ENCODE data around the gene SLC6A5. TPM values are rescaled to one million over a fixed set of nuclear protein-coding genes. Genes with fewer than 3 reads are reported as not detected.

Gene SLC6A5
- polyA plus RNA-seq, 1 of the 3 experiments (the other 2 are of a cell fraction): not detected

DNA sequence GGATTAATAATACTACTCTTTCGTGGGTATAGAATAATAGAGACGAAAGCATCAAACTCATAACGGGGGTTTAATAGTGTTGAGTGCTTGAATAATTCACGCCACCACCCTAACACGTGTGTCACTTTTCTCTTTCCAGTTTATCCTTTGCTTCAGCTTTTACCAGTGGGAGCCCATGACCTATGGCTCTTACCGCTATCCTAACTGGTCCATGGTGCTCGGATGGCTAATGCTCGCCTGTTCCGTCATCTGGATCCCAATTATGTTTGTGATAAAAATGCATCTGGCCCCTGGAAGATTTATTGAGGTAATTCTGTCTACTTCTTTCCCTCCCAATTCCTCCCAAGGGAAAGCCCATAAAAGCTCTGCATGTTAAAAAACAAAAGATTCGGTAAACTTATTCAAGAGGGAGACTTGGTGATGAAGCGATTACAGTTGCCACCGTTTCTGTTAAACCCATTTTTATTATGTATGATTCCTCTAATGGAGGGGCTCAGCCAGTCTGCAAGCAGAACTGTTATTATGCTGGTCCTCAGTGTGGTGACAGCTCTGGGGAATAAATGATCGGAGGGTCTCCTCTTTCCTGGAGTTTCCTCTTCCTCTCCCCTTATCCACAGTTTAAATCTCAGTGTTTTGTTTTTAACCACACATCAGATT lies 52.9 kb downstream of the SLC6A5 start (continued):
- TF ChIP-seq, protein P1, sequence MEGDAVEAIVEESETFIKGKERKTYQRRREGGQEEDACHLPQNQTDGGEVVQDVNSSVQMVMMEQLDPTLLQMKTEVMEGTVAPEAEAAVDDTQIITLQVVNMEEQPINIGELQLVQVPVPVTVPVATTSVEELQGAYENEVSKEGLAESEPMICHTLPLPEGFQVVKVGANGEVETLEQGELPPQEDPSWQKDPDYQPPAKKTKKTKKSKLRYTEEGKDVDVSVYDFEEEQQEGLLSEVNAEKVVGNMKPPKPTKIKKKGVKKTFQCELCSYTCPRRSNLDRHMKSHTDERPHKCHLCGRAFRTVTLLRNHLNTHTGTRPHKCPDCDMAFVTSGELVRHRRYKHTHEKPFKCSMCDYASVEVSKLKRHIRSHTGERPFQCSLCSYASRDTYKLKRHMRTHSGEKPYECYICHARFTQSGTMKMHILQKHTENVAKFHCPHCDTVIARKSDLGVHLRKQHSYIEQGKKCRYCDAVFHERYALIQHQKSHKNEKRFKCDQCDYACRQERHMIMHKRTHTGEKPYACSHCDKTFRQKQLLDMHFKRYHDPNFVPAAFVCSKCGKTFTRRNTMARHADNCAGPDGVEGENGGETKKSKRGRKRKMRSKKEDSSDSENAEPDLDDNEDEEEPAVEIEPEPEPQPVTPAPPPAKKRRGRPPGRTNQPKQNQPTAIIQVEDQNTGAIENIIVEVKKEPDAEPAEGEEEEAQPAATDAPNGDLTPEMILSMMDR (IDR thresholded peaks at IDR 0.05): no peak

DNA sequence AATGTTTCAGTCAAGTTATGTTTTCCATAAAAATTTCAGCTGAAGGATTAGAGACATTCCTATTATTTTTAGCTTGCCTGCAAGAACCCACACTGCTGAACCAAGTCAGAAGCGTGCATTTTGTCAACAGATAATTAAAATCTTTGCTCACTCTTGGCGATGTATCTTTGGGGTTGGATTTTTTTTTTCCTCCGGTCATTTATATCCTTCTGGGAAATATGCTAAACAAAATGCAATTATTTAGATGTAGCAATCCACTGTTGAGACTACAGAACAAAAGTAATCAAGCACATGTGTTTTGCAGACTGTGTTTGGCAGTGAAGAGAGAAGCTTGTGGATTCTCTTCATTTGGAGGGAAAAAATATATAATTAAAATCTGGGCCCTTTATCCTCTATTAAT lies 54.6 kb downstream of the SLC6A5 start:
- Histone ChIP-seq H3K9me2 (no peaks in the 10 kb centered on the region), H3K79me2 (ENCODE audit: insufficient read depth) (no peaks in the 10 kb centered on the region), H3K27me3 (ENCODE audit: insufficient read depth) (no peaks in the 10 kb centered on the region), H3K4me3 (ENCODE audit: low read depth in 2 of 2, low read length in 1 of 2) (no peak overlapping the region), H2AFZ (ENCODE audit: low read depth) (no peak overlapping the region), H3K27ac (ENCODE audit: low read depth in 2 of 2, low read length in 1 of 2) (no peak overlapping the region; a peak in 1 of 4 replicates), H3K9me3 (no peaks in the 10 kb centered on the region), H3K4me2 (no peak overlapping the region), H3K9ac (no peak overlapping the region), H3K36me3 (replicated peaks in 1 of 2; ENCODE audit: control insufficient read depth in 1 of 2, insufficient read depth in 2 of 2, low read length in 1 of 2) (no peaks in the 10 kb centered on the region), H3F3A (replicated peaks; ENCODE audit: insufficient read depth) (no peaks in the 10 kb centered on the region), H3K4me1 (ENCODE audit: control insufficient read depth in 1 of 2, insufficient read depth in 2 of 2, low read depth in 1 of 2, low read length in 1 of 2) (peaks cover 0 to 19% of the 10 kb centered on the region in 2 experiments; a peak in 1 of 4 replicates), H4K20me1 (ENCODE audit: insufficient read depth) (no peaks in the 10 kb centered on the region)
- WGBS (ENCODE audit: low lambda C conversion rate): 23% methylated on average over 3 of the region's 3 CpGs
- TF ChIP-seq, protein P2, sequence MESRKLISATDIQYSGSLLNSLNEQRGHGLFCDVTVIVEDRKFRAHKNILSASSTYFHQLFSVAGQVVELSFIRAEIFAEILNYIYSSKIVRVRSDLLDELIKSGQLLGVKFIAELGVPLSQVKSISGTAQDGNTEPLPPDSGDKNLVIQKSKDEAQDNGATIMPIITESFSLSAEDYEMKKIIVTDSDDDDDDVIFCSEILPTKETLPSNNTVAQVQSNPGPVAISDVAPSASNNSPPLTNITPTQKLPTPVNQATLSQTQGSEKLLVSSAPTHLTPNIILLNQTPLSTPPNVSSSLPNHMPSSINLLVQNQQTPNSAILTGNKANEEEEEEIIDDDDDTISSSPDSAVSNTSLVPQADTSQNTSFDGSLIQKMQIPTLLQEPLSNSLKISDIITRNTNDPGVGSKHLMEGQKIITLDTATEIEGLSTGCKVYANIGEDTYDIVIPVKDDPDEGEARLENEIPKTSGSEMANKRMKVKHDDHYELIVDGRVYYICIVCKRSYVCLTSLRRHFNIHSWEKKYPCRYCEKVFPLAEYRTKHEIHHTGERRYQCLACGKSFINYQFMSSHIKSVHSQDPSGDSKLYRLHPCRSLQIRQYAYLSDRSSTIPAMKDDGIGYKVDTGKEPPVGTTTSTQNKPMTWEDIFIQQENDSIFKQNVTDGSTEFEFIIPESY (IDR thresholded peaks at IDR 0.05; ENCODE audit: borderline replicate concordance, low read depth): no peak
- TF ChIP-seq MXI1 (IDR thresholded peaks at IDR 0.05; ENCODE audit: low read depth, low read length): no peak
- no peak for TF ChIP-seq MEF2A (IDR thresholded peaks at IDR 0.05; ENCODE audit: borderline replicate concordance, low read depth)
- no peak for TF ChIP-seq EZH2phosphoT487 (IDR thresholded peaks at IDR 0.05; ENCODE audit: borderline replicate concordance, low read depth)
- no peak for TF ChIP-seq YY1 (IDR thresholded peaks at IDR 0.05; ENCODE audit: low read depth)
- TF ChIP-seq, protein P3, sequence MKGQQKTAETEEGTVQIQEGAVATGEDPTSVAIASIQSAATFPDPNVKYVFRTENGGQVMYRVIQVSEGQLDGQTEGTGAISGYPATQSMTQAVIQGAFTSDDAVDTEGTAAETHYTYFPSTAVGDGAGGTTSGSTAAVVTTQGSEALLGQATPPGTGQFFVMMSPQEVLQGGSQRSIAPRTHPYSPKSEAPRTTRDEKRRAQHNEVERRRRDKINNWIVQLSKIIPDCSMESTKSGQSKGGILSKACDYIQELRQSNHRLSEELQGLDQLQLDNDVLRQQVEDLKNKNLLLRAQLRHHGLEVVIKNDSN (IDR thresholded peaks at IDR 0.05; ENCODE audit: borderline replicate concordance, low read depth): no peak
- TF ChIP-seq NRF1 (IDR thresholded peaks at IDR 0.05; ENCODE audit: low read depth, low read length): no peak
- ChIA-PET POLR2A (no interaction called here), CTCF (interaction anchor here (0.8 to 2.1 kb wide), 6 partner anchors 10 to 1499 kb away, joined by 3 to 13 read pairs (median 4); partner anchors contain the start of gene NELL1)
- no peak for DNase-seq

DNA sequence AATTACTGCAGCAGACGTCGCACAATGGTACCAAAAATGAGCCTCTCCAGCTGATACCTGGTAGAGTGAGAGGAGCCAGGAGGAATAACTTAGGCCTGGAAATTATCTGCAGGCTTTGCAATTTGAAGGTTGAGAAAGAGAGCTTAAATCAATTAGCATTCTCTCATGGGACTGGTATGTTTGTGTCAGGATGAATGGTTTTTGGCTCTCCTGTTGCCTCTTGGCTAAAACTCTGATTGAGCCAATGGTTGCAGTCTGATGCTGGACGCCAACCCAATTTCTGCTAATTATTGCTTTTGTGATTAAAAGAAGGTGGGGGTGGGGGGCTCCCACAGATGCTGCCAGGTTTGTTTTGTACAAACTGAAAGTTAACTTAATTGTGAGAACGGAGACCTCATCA lies 57.5 kb downstream of the SLC6A5 start:
- CTCF ChIA-PET: interaction anchor here (0.5 to 2.2 kb wide), 7 partner anchors 8 to 1662 kb away, joined by 3 to 23 read pairs (median 4); partner anchors contain the start of gene NELL1
- no peaks in the 10 kb centered on the region for H3K9me3 ChIP-seq
- no peak overlapping the region for H3K4me3 ChIP-seq (ENCODE audit: low read depth in 2 of 2, low read length in 1 of 2)
- H3K4me1 ChIP-seq (ENCODE audit: control insufficient read depth in 1 of 2, insufficient read depth in 2 of 2, low read depth in 1 of 2, low read length in 1 of 2): peaks cover 0 to 19% of the 10 kb centered on the region in 2 experiments; a peak in 1 of 4 replicates
- no peaks in the 10 kb centered on the region for H3K9me2 ChIP-seq
- H3K79me2 ChIP-seq (ENCODE audit: insufficient read depth): no peaks in the 10 kb centered on the region
- no peak overlapping the region for H3K9ac ChIP-seq
- no peaks in the 10 kb centered on the region for H4K20me1 ChIP-seq (ENCODE audit: insufficient read depth)
- H3F3A ChIP-seq (replicated peaks; ENCODE audit: insufficient read depth): no peaks in the 10 kb centered on the region
- H3K36me3 ChIP-seq (replicated peaks in 1 of 2; ENCODE audit: control insufficient read depth in 1 of 2, insufficient read depth in 2 of 2, low read length in 1 of 2): no peaks in the 10 kb centered on the region
- no peak for DNase-seq
- no peak overlapping the region for H3K4me2 ChIP-seq
- POLR2A ChIA-PET: no interaction called here
- no peak overlapping the region for H2AFZ ChIP-seq (ENCODE audit: low read depth)
- 61% methylated on average over 4 of the region's 4 CpGs for WGBS (ENCODE audit: low lambda C conversion rate)
- no peak overlapping the region; a peak in 1 of 4 replicates for H3K27ac ChIP-seq (ENCODE audit: low read depth in 2 of 2, low read length in 1 of 2)
- no peaks in the 10 kb centered on the region for H3K27me3 ChIP-seq (ENCODE audit: insufficient read depth)
- TF ChIP-seq TEAD4 (IDR thresholded peaks at IDR 0.05; ENCODE audit: borderline replicate concordance, insufficient read depth) (no peak), JUND (IDR thresholded peaks at IDR 0.05) (no peak), MXI1 (IDR thresholded peaks at IDR 0.05; ENCODE audit: low read depth, low read length) (no peak), YY1 (IDR thresholded peaks at IDR 0.05; ENCODE audit: low read depth) (no peak), EZH2phosphoT487 (IDR thresholded peaks at IDR 0.05; ENCODE audit: borderline replicate concordance, low read depth) (no peak), RXRA (IDR thresholded peaks at IDR 0.05; ENCODE audit: borderline replicate concordance, low read depth) (no peak), NRF1 (IDR thresholded peaks at IDR 0.05; ENCODE audit: low read depth, low read length) (no peak), NFIC (IDR thresholded peaks at IDR 0.05; ENCODE audit: borderline replicate concordance) (no peak), TCF12 (IDR thresholded peaks at IDR 0.05) (no peak)
- TF ChIP-seq, protein P4, sequence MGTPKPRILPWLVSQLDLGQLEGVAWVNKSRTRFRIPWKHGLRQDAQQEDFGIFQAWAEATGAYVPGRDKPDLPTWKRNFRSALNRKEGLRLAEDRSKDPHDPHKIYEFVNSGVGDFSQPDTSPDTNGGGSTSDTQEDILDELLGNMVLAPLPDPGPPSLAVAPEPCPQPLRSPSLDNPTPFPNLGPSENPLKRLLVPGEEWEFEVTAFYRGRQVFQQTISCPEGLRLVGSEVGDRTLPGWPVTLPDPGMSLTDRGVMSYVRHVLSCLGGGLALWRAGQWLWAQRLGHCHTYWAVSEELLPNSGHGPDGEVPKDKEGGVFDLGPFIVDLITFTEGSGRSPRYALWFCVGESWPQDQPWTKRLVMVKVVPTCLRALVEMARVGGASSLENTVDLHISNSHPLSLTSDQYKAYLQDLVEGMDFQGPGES (IDR thresholded peaks at IDR 0.05; ENCODE audit: low read depth, low read length): no peak
- TF ChIP-seq, protein P1 (IDR thresholded peaks at IDR 0.05): no peak
- TF ChIP-seq, protein P3 (IDR thresholded peaks at IDR 0.05; ENCODE audit: borderline replicate concordance, low read depth): no peak

Data from SK-N-SH (cell line).